Activated T-cell treated with anti-CD3 and anti-CD28 coated beads for 1 hour (primary cell): ENCODE results near the gene PCDH9.

Experiments used
- DNase-seq: peaks from one replicate; pipeline ENCODE4 v3.0.0-alpha.2; 2020; ENCODE audit warnings: low read depth

The PCDH9 gene

GRCh38 chr13:66971004-66971403 lies 259.1 kb downstream of the PCDH9 start:
- no peak for DNase-seq

GRCh38 chr13:66969291-66969690 lies 260.8 kb downstream of the PCDH9 start:
- no peak for DNase-seq

GRCh38 chr13:66967811-66968597 lies 262.1 kb downstream of the PCDH9 start:
- no peak for DNase-seq

- no peak for DNase-seq
Measured at GRCh38 chr13:66965181-66965580, 265.0 kb downstream of the PCDH9 start.

GRCh38 chr13:66962953-66963352 lies 267.2 kb downstream of the PCDH9 start:
- DNase-seq, result no peak

GRCh38 chr13:66958611-66959010 lies 271.5 kb downstream of the PCDH9 start:
- no peak for DNase-seq

- DNase-seq, result no peak
Measured at GRCh38 chr13:66952507-66952906, 277.6 kb downstream of the PCDH9 start.

- DNase-seq, result no peak
Measured at GRCh38 chr13:66951426-66951825, 278.7 kb downstream of the PCDH9 start.

- DNase-seq, result no peak
Measured at GRCh38 chr13:66950666-66951065, 279.5 kb downstream of the PCDH9 start.

- no peak for DNase-seq
Measured at GRCh38 chr13:66948910-66949309, 281.2 kb downstream of the PCDH9 start.

GRCh38 chr13:66943530-66943929 lies 286.6 kb downstream of the PCDH9 start:
- DNase-seq, result no peak

- DNase-seq, result no peak
Measured at GRCh38 chr13:66940113-66940512, 290.0 kb downstream of the PCDH9 start.

GRCh38 chr13:66937423-66937822 lies 292.7 kb downstream of the PCDH9 start:
- no peak for DNase-seq

GRCh38 chr13:66933994-66934393 lies 296.1 kb downstream of the PCDH9 start:
- DNase-seq, result no peak

- no peak for DNase-seq
Measured at GRCh38 chr13:66933527-66933926, 296.6 kb downstream of the PCDH9 start.

GRCh38 chr13:66927562-66927961 lies 302.6 kb downstream of the PCDH9 start:
- DNase-seq, result no peak

- no peak for DNase-seq
Measured at GRCh38 chr13:66926851-66927524, 303.1 kb downstream of the PCDH9 start.

- DNase-seq, result no peak
Measured at GRCh38 chr13:66926200-66926850, 303.8 kb downstream of the PCDH9 start.

- no peak for DNase-seq
Measured at GRCh38 chr13:66922444-66922843, 307.7 kb downstream of the PCDH9 start.

GRCh38 chr13:66921437-66921836 lies 308.7 kb downstream of the PCDH9 start:
- DNase-seq, result no peak

- DNase-seq, result no peak
Measured at GRCh38 chr13:66915596-66916185, 314.4 kb downstream of the PCDH9 start.

- DNase-seq, result no peak
Measured at GRCh38 chr13:66914155-66914554, 316.0 kb downstream of the PCDH9 start.
